GM23248 (cell line): ENCODE measurements around the gene MRPL39. TPM values are rescaled to one million over a fixed set of nuclear protein-coding genes. Genes with fewer than 3 reads are reported as not detected.
A peak's percentile ranks its signal among the peaks of the same experiment; 100 is the strongest.

Source experiments
- DNase-seq: peaks from one replicate; pipeline ENCODE4 v3.0.0-alpha.2; 2015
- H2AFZ ChIP-seq: fragments of 200-600 bp; sonication (generic); 2 replicates; pipeline ENCODE4 v1.6.1; 2016; ENCODE audit warnings: antibody characterized with exemption
- H3F3A ChIP-seq: fragments of 200-600 bp; sonication (generic); 2 replicates; pipeline ENCODE4 v1.6.1; 2016; ENCODE audit warnings: mild to moderate bottlenecking, antibody characterized with exemption, mixed run types; ENCODE audit not compliant: insufficient read depth
- H3K27ac ChIP-seq: fragments of 200-600 bp; sonication (generic); 2 replicates; pipeline ENCODE4 v1.5.1; 2016; ENCODE audit warnings: mild to moderate bottlenecking
- H3K27me3 ChIP-seq: fragments of 200-600 bp; sonication (generic); replicated peaks from 2 replicates; pipeline ENCODE4 v1.6.1; 2016; ENCODE audit warnings: mild to moderate bottlenecking; ENCODE audit not compliant: insufficient read depth
- H3K36me3 ChIP-seq: fragments of 200-600 bp; sonication (generic); 2 replicates; pipeline ENCODE4 v1.6.1; 2016; ENCODE audit warnings: low read depth, mild to moderate bottlenecking
- H3K4me1 ChIP-seq: fragments of 200-600 bp; sonication (generic); 2 replicates; pipeline ENCODE4 v1.6.1; 2016; ENCODE audit warnings: mild to moderate bottlenecking; ENCODE audit not compliant: insufficient read depth
- H3K4me2 ChIP-seq: fragments of 200-600 bp; sonication (generic); one replicate; pipeline ENCODE4 v1.6.1; 2016; ENCODE audit warnings: mild to moderate bottlenecking; ENCODE audit not compliant: unreplicated experiment
- H3K4me3 ChIP-seq: fragments of 200-600 bp; sonication (generic); 2 replicates; pipeline ENCODE4 v1.5.1; 2016; ENCODE audit warnings: mild to moderate bottlenecking
- H3K79me2 ChIP-seq: fragments of 200-600 bp; sonication (generic); 2 replicates; pipeline ENCODE4 v1.6.1; 2016; ENCODE audit warnings: mild to moderate bottlenecking; ENCODE audit not compliant: insufficient read depth
- H3K9ac ChIP-seq: fragments of 200-600 bp; sonication (generic); 2 replicates; pipeline ENCODE4 v1.6.1; 2016; ENCODE audit warnings: mild to moderate bottlenecking
- H3K9me2 ChIP-seq: fragments of 200-600 bp; sonication (generic); 2 replicates; pipeline ENCODE4 v1.6.1; 2016; ENCODE audit warnings: mixed run types, mild to moderate bottlenecking, moderate library complexity; ENCODE audit not compliant: insufficient read depth
- H3K9me3 ChIP-seq: fragments of 200-600 bp; sonication (generic); one replicate; pipeline ENCODE4 v1.6.1; 2017; ENCODE audit warnings: low read depth
- H4K20me1 ChIP-seq: fragments of 200-600 bp; sonication (generic); 2 replicates; pipeline ENCODE4 v1.6.0; 2016; ENCODE audit not compliant: insufficient read depth
- EZH2 ChIP-seq: fragments of 200-600 bp; sonication (generic); IDR thresholded peaks from 2 replicates; pipeline ENCODE4 v1.6.1; 2018; ENCODE audit warnings: antibody characterized with exemption, mild to moderate bottlenecking; ENCODE audit not compliant: insufficient read depth, poor library complexity, severe bottlenecking
- EZH2phosphoT487 ChIP-seq: fragments of 200-600 bp; sonication (generic); IDR thresholded peaks from 2 replicates; pipeline ENCODE4 v1.6.1; 2018; ENCODE audit warnings: antibody characterized with exemption, moderate library complexity, mild to moderate bottlenecking, low read depth; ENCODE audit not compliant: insufficient read depth
- WGBS, 2 experiments: methylation state at CpG; one replicate each; pipeline ENCODE4 v1.1.6; 2015 to 2017; ENCODE audit warnings: low lambda C conversion rate in 2 of 2, low coverage in 1 of 2; ENCODE audit errors: missing lambda C conversion rate in 2 of 2; 5-methylcytosine and 5-hydroxymethylcytosine counted together
- in situ Hi-C: fragments of 300-500 bp; cut with MboI; formaldehyde crosslinking; loops from 2 replicates; pipeline ENCODE4 v1.15.0; 2020
- polyA plus RNA-seq: library from polyadenylated mRNA; unstranded; fragments of >200 nt; fragmentation: Nextera tagmentation; extraction: Ambion mirVana; gene quantifications from 2 replicates; pipeline ENCODE4 v1.2.1, GENCODE V29; 2016
- total RNA-seq: library from RNA; depleted of rRNA; stranded (reverse); fragments of >200 nt; shearing (Covaris generic); gene quantifications from 2 replicates; pipeline ENCODE4 v1.2.3, GENCODE V29; 2014

MRPL39 gene
- total and polyA plus RNA-seq, 2 experiments from 2014 or later = 24.4 to 50.5 TPM

GRCh38 chr21:25558123-25558522, 49.2 kb downstream of the MRPL39 start:
- no peak overlapping the region for H3K4me2 ChIP-seq
- no peaks in the 10 kb centered on the region for H3F3A ChIP-seq
- H3K9me3 ChIP-seq = no peaks in the 10 kb centered on the region
- no peaks in the 10 kb centered on the region for H3K27me3 ChIP-seq
- no peak for TF ChIP-seq EZH2
- no peak for TF ChIP-seq EZH2phosphoT487
- no peaks in the 10 kb centered on the region for H4K20me1 ChIP-seq
- 95 to 97% methylated on average over 2 of the region's 2 CpGs for WGBS, 2 experiments
- 0 out of 2 replicates have a peak, but pooled peaks cover 4% of the 10 kb centered on the region for H3K9me2 ChIP-seq
- no peak overlapping the region for H3K9ac ChIP-seq
- H3K4me1 ChIP-seq = 0 out of 2 replicates have a peak, but pooled peaks cover 10% of the 10 kb centered on the region
- no peak overlapping the region for H2AFZ ChIP-seq
- H3K4me3 ChIP-seq = no peak overlapping the region
- no peak for DNase-seq
- no peaks in the 10 kb centered on the region for H3K36me3 ChIP-seq
- in situ Hi-C loops = no loop called here
- H3K79me2 ChIP-seq = peaks cover 9% of the 10 kb centered on the region
- H3K27ac ChIP-seq = no peak overlapping the region

- Histone ChIP-seq H3K9me3 (no peaks in the 10 kb centered on the region), H3K9ac (no peak overlapping the region), H3K4me1 (0 out of 2 replicates have a peak, but pooled peaks cover 3% of the 10 kb centered on the region), H3K4me3 (no peak overlapping the region), H4K20me1 (no peaks in the 10 kb centered on the region), H3K36me3 (no peaks in the 10 kb centered on the region), H3K27me3 (no peaks in the 10 kb centered on the region), H3K9me2 (0 out of 2 replicates have a peak, but pooled peaks cover 4% of the 10 kb centered on the region), H3K4me2 (no peak overlapping the region), H3K27ac (no peak overlapping the region), H2AFZ (no peak overlapping the region), H3K79me2 (no peaks in the 10 kb centered on the region), H3F3A (no peaks in the 10 kb centered on the region)
- peak; percentile 9 for DNase-seq
- WGBS, 2 experiments = 93 to 100% methylated on average over 1 of the region's 1 CpG
- in situ Hi-C loops = no loop called here
- TF ChIP-seq EZH2 (no peak), EZH2phosphoT487 (no peak)
Measured at GRCh38 chr21:25557180-25557579, 50.1 kb downstream of the MRPL39 start.

DNA sequence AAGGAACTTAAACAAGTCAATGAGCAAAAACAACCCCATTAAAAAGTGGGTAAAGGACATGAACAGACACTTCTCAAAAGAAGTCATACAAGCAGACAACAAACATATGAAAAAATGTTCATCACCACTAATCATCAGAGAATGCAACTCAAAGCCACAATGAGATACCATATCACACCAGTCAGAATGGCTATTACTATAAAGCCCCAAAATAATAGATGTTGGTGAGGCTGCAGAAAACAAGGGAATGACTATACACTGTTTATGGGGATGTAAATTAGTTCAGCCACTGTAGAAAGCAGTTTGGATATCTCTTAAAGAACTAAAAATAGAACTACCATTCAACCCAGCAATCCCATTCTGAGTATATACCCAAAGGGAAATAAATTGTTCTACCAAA, 51.2 kb downstream of the MRPL39 start:
- peak; percentile 4 for DNase-seq
- 0 out of 2 replicates have a peak, but pooled peaks cover 4% of the 10 kb centered on the region for H3K9me2 ChIP-seq
- no peaks in the 10 kb centered on the region for H3F3A ChIP-seq
- H3K36me3 ChIP-seq = no peaks in the 10 kb centered on the region
- H3K4me1 ChIP-seq = no peaks in the 10 kb centered on the region
- no peak overlapping the region for H3K4me2 ChIP-seq
- no peak overlapping the region for H3K4me3 ChIP-seq
- no peaks in the 10 kb centered on the region for H3K79me2 ChIP-seq
- H3K27me3 ChIP-seq = no peaks in the 10 kb centered on the region
- no peaks in the 10 kb centered on the region for H3K9me3 ChIP-seq
- no peak overlapping the region for H2AFZ ChIP-seq
- H3K9ac ChIP-seq = no peak overlapping the region
- H4K20me1 ChIP-seq = no peaks in the 10 kb centered on the region
- no peak overlapping the region for H3K27ac ChIP-seq
- TF ChIP-seq EZH2phosphoT487 (no peak), EZH2 (no peak)
- in situ Hi-C loops = no loop called here

DNA sequence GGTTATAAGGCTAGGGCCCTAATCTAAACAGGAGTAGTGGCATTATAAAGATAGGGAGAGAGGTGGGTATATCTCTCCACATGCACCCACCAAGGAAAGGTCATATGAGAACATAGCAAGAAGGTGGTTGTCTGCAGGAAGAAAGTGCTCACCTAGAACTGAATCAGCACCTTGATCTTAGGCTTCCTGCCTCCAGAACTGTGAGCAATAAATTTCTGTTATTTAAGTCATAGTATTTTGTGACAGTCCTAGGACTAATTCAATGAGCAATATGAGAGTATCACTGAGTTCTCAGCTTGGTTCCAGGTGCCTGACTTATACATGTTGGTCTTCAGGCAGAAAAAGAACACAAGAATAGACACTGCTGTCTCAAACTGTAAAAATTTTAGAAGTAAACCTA, 51.8 kb downstream of the MRPL39 start:
- in situ Hi-C loops = no loop called here
- no peak overlapping the region for H3K27ac ChIP-seq
- no peak overlapping the region for H3K9ac ChIP-seq
- no peak overlapping the region for H3K4me3 ChIP-seq
- H3F3A ChIP-seq = no peaks in the 10 kb centered on the region
- H3K4me1 ChIP-seq = no peaks in the 10 kb centered on the region
- no peaks in the 10 kb centered on the region for H3K36me3 ChIP-seq
- TF ChIP-seq EZH2 (no peak), EZH2phosphoT487 (no peak)
- no peak overlapping the region for H3K4me2 ChIP-seq
- no peaks in the 10 kb centered on the region for H3K9me3 ChIP-seq
- H3K79me2 ChIP-seq = no peaks in the 10 kb centered on the region
- H4K20me1 ChIP-seq = no peaks in the 10 kb centered on the region
- H3K9me2 ChIP-seq = peaks cover 4% of the 10 kb centered on the region; the same call in 1 of the 2 replicates
- no peak for DNase-seq
- no peak overlapping the region for H2AFZ ChIP-seq
- no peaks in the 10 kb centered on the region for H3K27me3 ChIP-seq

DNA sequence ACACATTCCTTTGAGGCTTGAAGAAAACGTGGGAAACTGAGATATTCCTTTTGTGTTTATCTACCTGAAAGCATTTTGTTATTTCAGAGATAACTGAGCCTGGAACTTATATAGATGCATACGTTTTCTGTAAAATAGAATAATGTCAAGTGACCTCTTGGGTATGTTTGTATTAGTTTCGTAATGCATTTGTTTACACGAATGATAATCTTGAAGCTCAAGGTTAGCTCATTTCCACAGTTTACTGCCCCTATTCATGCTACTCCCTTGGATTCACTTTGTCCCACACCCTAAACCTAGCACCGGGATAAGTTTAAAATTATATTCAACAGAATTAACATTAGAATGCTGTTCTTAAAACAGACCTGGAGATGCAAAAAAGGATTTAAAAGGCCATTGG, 54.4 kb downstream of the MRPL39 start:
- Histone ChIP-seq H3F3A (no peaks in the 10 kb centered on the region), H2AFZ (no peak overlapping the region), H3K4me2 (no peak overlapping the region), H3K79me2 (no peaks in the 10 kb centered on the region), H4K20me1 (no peaks in the 10 kb centered on the region), H3K27me3 (no peaks in the 10 kb centered on the region), H3K4me1 (no peaks in the 10 kb centered on the region), H3K9ac (no peak overlapping the region), H3K4me3 (no peak overlapping the region), H3K9me3 (no peaks in the 10 kb centered on the region), H3K36me3 (no peaks in the 10 kb centered on the region), H3K27ac (no peak overlapping the region), H3K9me2 (peaks cover 4% of the 10 kb centered on the region; the same call in 1 of the 2 replicates)
- DNase-seq = no peak
- TF ChIP-seq EZH2 = no peak
- no peak for TF ChIP-seq EZH2phosphoT487
- WGBS, 2 experiments = 72 to 81% methylated on average over 5 of the region's 5 CpGs
- in situ Hi-C loops = no loop called here
